Measurements from ENCODE around the gene MS4A12. TPM values are rescaled to one million over a fixed set of nuclear protein-coding genes. Genes with fewer than 3 reads are reported as not detected.
"Not testable (repeated sequence)": the region's sequence is repeated elsewhere in the genome, so short reads cannot be mapped to it uniquely, and the experiment has no call there.

The MS4A12 gene
- total RNA-seq, 1 experiment from 2014 or later: not detected

DNA sequence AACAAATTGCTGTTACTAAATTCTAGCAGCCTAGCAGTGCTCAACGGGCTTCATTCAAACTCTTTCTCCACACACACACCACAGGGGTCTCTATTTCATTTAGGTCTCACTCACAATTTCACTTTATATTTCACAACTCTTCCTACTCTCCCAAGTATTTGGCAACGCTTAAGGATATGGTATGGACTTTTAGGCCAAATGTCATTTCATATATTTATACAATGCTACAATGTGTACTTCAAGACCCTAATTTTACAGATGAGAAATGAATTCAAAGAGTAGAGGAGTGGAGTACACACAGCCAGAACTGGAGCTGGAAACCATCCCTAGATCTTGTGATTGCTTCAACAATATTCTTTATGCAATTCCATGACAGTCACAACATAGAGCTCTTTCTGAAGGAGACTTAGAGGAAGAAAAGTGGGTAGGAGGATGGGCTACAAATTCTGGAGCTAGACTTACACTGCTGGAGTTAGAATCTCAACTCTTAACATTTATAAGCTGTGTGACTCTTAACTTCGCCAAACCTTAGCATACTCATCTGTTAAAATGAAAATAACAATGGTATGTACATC, 20.2 kb downstream of the MS4A12 start:
- DNase-seq (ENCODE audit: low read depth): no peak

DNA sequence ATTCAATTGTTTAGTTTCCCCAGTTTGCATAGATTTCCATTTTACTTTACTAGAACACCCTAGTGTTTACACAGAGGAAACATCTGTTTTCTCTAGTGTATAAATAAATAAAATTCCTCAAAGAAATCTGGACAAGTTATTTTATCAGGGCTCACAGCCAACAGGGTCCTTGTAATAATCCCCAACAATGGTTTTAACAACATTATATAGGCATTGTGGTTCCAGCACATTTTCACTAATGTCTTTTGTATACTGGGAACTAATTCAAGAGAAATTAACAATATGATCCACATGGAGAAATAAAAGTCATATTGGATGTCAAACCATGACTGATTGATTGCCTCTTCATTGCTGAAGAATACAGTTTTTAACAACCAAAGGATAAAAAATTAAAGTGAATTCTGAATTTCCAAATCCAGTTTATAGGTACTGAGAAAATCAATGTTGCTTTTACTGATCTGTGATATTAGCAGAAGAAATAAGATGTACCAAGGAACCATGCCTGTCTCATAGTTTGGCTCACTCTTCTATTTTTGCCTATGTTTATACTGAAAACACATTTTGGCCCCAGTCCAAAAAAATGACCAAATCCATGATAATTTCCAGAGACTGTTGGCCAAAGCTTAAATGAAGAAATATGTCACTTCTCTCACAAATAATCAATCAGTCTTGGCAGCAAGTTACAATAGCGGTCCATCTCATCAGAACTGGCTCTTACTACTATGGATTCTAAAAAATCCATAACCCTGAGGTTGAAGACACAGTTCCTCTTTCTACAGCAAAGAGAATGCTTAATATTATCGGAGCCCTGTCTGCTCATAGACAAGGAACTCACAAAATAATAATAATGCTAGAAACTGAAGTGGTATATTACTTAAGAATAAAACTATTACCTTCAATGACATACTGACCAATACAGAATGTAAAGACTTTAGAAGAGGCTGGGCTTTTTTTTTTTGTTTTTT, 21.2 kb downstream of the MS4A12 start:
- no peak for DNase-seq (ENCODE audit: low read depth)

DNA sequence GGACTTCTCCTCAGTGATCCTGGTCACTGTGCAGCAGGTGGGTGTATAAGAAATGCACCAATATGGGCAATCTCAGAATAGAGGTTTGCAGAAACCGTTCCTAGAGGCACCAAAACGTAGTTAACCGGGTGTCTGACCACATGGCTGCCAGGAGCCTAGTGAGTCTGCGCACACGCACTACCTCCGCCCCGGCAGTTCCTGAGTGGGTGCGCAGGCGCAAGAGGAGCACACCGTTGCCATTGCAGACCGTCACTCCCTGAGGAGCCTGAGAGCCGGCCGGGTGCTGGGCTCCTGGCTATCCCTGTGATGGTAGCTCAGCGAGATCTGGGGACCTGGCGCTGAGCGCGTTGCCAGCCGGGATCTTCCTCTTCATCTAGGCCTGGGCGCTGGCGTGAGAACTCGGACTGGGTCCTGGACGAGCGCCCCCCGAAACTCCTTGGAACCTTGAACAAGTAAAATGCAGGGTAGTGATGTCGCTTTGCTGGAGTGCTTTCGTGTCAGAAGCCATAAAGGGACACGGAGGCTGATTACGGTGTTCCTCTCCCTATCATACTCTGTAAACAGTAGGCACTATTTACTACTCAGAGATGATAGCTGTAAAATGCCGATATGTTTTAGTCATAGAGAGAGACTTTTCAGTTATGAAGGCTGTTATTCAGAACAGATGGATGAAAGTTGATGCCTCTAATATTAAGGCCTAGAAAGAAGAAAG, 22.7 kb downstream of the MS4A12 start, which contains the start of gene MS4A13:
Gene MS4A13, plus strand, starts transcription at position 249 of the 712 bp plus-strand sequence. CDS start 2,692 bp downstream, outside the sequence.
- DNase-seq (ENCODE audit: low read depth): no peak

DNA sequence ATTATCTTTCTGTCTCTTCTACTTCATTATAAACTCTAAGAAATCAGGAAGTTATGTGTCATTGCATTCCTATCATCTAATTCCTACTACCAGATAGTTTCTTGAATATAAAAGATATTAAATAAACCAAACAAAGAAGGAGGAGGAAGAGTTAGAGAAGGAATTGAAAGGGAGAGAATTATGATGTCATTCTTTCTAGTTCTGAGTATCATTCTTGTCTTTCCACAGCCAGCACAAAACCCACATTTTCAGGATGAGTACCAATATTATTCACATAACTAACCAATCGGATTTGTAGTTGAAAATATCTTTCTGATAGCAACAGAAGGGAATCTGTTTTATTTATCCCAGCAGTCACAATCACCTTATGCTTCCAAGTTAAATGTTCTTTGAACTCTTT, 35.9 kb downstream of the MS4A12 start:
- DNase-seq (ENCODE audit: low read depth): no peak

DNA sequence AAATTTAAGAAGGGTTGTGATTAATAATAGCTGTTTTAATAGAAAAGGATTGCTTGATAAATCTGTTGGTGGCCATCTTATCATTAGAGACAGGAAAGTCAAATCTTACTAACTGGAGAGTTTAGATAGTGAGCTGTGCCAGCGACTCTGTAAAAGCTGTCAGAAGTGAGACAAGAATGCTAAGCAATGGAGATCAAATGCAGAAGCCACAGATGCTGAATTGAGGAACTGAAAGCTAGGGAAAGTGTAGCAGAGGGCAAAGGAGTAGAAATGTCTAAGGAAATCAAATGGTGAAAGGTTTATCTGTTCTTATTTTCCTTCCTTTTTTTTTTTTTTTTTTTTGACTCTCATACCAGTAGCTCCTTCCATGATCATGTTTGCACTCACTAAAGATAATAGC, 36.4 kb downstream of the MS4A12 start:
- DNase-seq (ENCODE audit: low read depth): no peak

DNA sequence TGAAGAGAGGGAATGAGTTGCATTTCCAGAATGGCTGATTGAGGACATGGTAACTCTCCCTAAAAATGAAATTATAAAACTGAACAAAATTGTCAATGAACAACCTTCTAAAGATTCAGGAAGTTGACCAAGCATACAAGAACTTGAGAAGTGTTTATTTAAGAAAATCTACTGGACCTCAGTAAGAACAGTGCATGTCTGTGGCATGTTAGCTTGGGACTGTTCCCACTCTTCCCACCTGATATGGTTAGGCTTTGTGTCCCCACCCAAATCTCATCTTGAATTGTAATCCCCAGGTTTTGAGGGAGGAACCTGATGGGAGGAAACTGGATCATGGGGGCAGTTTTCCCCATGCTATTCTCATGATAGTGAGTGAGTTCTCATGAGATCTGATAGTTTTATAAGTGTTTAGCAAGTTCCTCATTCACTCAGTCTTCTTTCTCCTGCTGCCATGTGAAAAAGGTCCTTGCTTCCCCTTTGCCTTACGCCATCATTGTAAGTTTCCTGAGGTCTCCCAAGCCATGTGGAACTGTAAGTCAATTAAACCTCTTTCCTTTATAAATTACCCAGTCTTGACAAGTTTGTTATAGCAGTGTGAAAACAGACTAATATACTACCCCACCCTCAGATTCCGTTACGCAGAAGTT, 38.0 kb downstream of the MS4A12 start:
- no peak for DNase-seq (ENCODE audit: low read depth)

DNA sequence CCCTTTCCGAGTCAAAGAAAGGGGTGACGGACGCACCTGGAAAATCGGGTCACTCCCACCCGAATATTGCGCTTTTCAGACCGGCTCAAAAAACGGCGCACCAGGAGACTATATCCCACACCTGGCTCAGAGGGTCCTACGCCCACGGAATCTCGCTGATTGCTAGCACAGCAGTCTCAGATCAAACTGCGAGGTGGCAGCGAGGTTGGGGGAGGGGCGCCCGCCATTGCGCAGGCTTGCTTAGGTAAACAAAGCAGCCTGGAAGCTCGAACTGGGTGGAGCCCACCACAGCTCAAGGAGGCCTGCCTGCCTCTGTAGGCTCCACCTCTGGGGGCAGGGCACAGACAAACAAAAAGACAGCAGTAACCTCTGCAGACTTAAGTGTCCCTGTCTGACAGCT, 39.8 kb downstream of the MS4A12 start:
- DNase-seq (ENCODE audit: low read depth): not testable (repeated sequence)

DNA sequence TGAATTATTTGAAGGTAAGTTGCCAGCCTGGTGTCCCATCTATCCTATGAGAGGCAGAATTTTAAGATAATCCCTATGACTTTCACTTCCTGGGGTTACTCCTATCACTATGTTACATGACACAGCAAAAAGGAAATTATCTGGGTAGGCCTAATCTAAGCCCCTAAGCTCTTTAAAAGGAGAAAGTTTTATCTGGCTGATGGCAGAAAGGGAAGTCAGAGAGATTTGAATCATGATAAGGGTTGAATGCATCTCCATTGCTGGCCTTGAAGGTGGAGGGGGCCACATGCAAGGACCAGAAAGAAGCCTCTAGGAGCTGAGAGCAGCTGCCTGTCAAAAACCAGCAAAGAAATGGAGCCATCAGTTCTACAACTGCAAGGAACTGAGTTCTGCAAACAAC, 46.0 kb downstream of the MS4A12 start:
- not testable (repeated sequence) for DNase-seq (ENCODE audit: low read depth)

DNA sequence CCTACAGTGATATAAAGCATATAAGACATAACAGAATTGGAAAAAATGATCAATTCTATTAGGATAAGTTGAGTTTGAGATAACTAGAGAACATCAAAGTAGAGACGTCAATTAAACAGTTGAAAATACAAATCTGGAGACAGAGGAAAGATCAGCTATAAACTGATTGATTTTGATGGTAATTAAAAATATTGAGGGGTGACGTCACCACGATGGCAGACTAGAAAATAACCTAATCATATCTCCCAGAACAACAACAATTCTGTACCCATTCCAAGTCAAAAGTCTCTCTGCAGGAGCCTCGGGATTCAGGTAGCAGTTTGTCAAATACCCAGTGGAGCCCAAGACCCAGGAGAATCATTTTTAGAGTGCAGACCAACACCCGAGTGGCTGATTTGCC, 51.5 kb downstream of the MS4A12 start:
- no peak for DNase-seq (ENCODE audit: low read depth)

Other genes with a start within 250 kb of the MS4A12 start
- not detected in 2 replicates for gene MS4A4E, start 249.6 kb upstream of the MS4A12 start, total RNA-seq (2014; rRNA removed; shearing (Covaris generic))
- not detected in 2 replicates for gene MS4A4A, start 212.1 kb upstream of the MS4A12 start, total RNA-seq (2014; rRNA removed; shearing (Covaris generic))
- not detected in 2 replicates for gene MS4A6E, start 165.5 kb upstream of the MS4A12 start, total RNA-seq (2014; rRNA removed; shearing (Covaris generic))
- not detected in 2 replicates for gene MS4A7, start 114.2 kb upstream of the MS4A12 start, total RNA-seq (2014; rRNA removed; shearing (Covaris generic))
- not detected in 2 replicates for gene MS4A14, start 96.3 kb upstream of the MS4A12 start, total RNA-seq (2014; rRNA removed; shearing (Covaris generic))
- not detected in 2 replicates for gene MS4A5, start 63.2 kb upstream of the MS4A12 start, total RNA-seq (2014; rRNA removed; shearing (Covaris generic))
- not detected in 2 replicates for gene MS4A1, start 36.9 kb upstream of the MS4A12 start, total RNA-seq (2014; rRNA removed; shearing (Covaris generic))
- not detected in 2 replicates for gene MS4A13, start 22.6 kb downstream of the MS4A12 start, total RNA-seq (2014; rRNA removed; shearing (Covaris generic))
- not detected in 2 replicates for gene MS4A8, start 206.8 kb downstream of the MS4A12 start, total RNA-seq (2014; rRNA removed; shearing (Covaris generic))
- not detected in 2 replicates for gene MS4A18, start 231.9 kb downstream of the MS4A12 start, total RNA-seq (2014; rRNA removed; shearing (Covaris generic))